Glutamatergic neuron (in vitro differentiated cells): Measurements from ENCODE around the gene EIF4H. TPM values are rescaled to one million over a fixed set of nuclear protein-coding genes. Genes with fewer than 3 reads are reported as not detected.

Experiments used
- DNase-seq: peaks from one replicate; pipeline ENCODE4 v3.0.0; 2022
- H3K27ac Mint-ChIP-seq: one replicate; pipeline ENCODE4 v1.8.0; 2020; ENCODE audit warnings: mild to moderate bottlenecking, mixed read lengths, inconsistent platforms; ENCODE audit not compliant: unreplicated experiment
- H3K27me3 Mint-ChIP-seq: one replicate; pipeline ENCODE4 v1.8.0; 2020; ENCODE audit warnings: mild to moderate bottlenecking, moderate library complexity, mixed read lengths, inconsistent platforms; ENCODE audit not compliant: unreplicated experiment
- H3K36me3 Mint-ChIP-seq: one replicate; pipeline ENCODE4 v1.8.0; 2020; ENCODE audit warnings: mild to moderate bottlenecking, mixed read lengths, inconsistent platforms; ENCODE audit not compliant: unreplicated experiment
- H3K4me1 Mint-ChIP-seq: one replicate; pipeline ENCODE4 v1.8.0; 2020; ENCODE audit warnings: mild to moderate bottlenecking, low read depth, mixed read lengths, inconsistent platforms; ENCODE audit not compliant: unreplicated experiment
- H3K4me3 Mint-ChIP-seq: one replicate; pipeline ENCODE4 v1.8.0; 2020; ENCODE audit warnings: mild to moderate bottlenecking, mixed read lengths, inconsistent platforms; ENCODE audit not compliant: unreplicated experiment
- H3K9me3 Mint-ChIP-seq: one replicate; pipeline ENCODE4 v1.8.0; 2020; ENCODE audit warnings: mild to moderate bottlenecking, moderate library complexity, mixed read lengths, inconsistent platforms; ENCODE audit not compliant: unreplicated experiment
- microRNA-seq: library from miRNA; unstranded; fragments of <30 nt; microRNA quantifications from one replicate; pipeline ENCODE4, GENCODE V29; 2020; ENCODE audit not compliant: unreplicated experiment
- total RNA-seq: library from RNA; stranded (reverse); fragmentation: NEBNext Ultra II Directional; extraction: Animal tissue kit (Norgen Biotek cat#: 25700); gene quantifications from one replicate; pipeline ENCODE4 v1.2.1, GENCODE V29; 2021; ENCODE audit not compliant: unreplicated experiment
- TF ChIP-seq, protein P1 (sequence below): fragments of 200-600 bp; sonication (generic); IDR thresholded peaks from one replicate; pipeline ENCODE4 v1.5.0; 2021; ENCODE audit not compliant: partially characterized antibody, unreplicated experiment

The EIF4H gene
- total RNA-seq, 1 donor from 2014 or later: 234 TPM

DNA sequence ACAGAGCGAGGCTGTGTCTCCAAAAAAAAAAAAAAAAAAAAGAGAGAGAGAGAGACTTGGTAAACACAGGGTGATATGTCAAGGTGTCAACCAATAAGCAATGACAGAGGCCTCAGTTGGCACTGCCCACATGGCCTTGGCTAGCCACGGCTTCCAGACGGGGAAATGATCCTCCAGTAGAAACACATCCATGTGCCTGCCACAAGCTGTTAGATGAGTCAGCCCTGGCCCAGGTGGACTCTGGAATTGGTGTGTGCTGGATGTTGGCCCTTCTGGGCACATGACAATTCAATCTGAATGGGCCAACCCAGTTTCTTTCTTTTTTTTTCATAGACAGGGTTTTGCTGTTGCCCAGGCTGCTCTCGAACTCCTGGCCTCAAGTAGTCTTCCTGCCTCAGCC is 66.3 kb downstream of the EIF4H start:
- no peak for DNase-seq
- H3K27me3 Mint-ChIP-seq: no peaks in the 10 kb centered on the region
- no peak overlapping the region for H3K4me3 Mint-ChIP-seq
- peaks cover 2% of the 10 kb centered on the region for H3K4me1 Mint-ChIP-seq
- TF ChIP-seq, protein P1, sequence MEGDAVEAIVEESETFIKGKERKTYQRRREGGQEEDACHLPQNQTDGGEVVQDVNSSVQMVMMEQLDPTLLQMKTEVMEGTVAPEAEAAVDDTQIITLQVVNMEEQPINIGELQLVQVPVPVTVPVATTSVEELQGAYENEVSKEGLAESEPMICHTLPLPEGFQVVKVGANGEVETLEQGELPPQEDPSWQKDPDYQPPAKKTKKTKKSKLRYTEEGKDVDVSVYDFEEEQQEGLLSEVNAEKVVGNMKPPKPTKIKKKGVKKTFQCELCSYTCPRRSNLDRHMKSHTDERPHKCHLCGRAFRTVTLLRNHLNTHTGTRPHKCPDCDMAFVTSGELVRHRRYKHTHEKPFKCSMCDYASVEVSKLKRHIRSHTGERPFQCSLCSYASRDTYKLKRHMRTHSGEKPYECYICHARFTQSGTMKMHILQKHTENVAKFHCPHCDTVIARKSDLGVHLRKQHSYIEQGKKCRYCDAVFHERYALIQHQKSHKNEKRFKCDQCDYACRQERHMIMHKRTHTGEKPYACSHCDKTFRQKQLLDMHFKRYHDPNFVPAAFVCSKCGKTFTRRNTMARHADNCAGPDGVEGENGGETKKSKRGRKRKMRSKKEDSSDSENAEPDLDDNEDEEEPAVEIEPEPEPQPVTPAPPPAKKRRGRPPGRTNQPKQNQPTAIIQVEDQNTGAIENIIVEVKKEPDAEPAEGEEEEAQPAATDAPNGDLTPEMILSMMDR: no peak
- H3K9me3 Mint-ChIP-seq: no peaks in the 10 kb centered on the region
- no peaks in the 10 kb centered on the region for H3K36me3 Mint-ChIP-seq
- H3K27ac Mint-ChIP-seq: no peak overlapping the region

DNA sequence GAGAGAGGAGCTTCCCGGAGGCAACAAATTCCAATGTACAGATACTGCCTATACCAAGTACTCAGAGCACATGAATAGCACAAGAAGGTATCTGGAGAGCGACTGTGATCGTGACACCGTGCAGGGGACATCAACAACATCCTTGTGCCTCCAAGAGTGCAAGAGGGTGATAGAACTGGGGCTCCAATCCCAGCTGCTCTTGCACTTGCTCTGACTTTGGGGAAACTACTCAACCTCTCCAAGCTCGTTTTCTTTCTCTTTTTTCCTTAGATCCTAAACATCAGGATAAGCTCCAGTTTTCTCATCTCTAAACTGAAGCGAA is 67.9 kb downstream of the EIF4H start:
- DNase-seq: no peak
- H3K27me3 Mint-ChIP-seq: no peaks in the 10 kb centered on the region
- H3K4me1 Mint-ChIP-seq: peaks cover 2% of the 10 kb centered on the region
- no peaks in the 10 kb centered on the region for H3K9me3 Mint-ChIP-seq
- H3K4me3 Mint-ChIP-seq: no peak overlapping the region
- H3K36me3 Mint-ChIP-seq: no peaks in the 10 kb centered on the region
- H3K27ac Mint-ChIP-seq: no peak overlapping the region
- TF ChIP-seq, protein P1: no peak

DNA sequence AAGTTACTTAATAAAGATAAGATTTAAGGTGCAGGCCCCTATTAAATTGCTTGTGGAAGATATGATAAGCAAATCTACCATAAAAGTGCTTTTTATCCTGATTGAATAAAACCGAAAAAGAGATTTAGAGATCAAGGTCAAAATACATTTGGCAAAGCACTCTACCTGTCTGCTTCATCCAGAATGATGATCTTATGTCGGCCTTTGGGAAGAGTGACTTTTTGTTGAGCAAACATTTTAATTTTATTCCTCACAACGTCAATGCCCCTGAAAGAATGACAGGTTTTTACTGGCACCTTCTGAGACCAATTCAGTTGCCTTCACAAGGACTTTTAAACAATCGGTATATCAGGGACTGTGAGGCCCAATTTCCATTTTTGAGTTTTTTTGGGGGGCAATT is 72.3 kb downstream of the EIF4H start:
- peaks cover 2% of the 10 kb centered on the region for H3K9me3 Mint-ChIP-seq
- H3K27ac Mint-ChIP-seq: no peak overlapping the region
- H3K4me3 Mint-ChIP-seq: no peak overlapping the region
- no peaks in the 10 kb centered on the region for H3K36me3 Mint-ChIP-seq
- TF ChIP-seq, protein P1: no peak
- H3K4me1 Mint-ChIP-seq: peaks cover 2% of the 10 kb centered on the region
- H3K27me3 Mint-ChIP-seq: peaks cover 5% of the 10 kb centered on the region
- DNase-seq: no peak

Small RNA genes lying within 50 kb of the gene (microRNA-seq; reads per million reads assigned to microRNA genes)
- 340 reads per million, percentile 84 among the genes with 10 or more reads in this experiment for gene MIR590

Other genes with a start within 250 kb of the EIF4H start
- gene ELN, start 146.2 kb upstream of the EIF4H start, total RNA-seq: 3.7 TPM
- 178 TPM for gene LIMK1, start 90.6 kb upstream of the EIF4H start, total RNA-seq
- gene LAT2, start 35.6 kb downstream of the EIF4H start, total RNA-seq: 1.5 TPM
- gene RFC2, start 80.0 kb downstream of the EIF4H start, total RNA-seq: 16.8 TPM
- gene CLIP2, start 115.1 kb downstream of the EIF4H start, total RNA-seq: 96.1 TPM